GM12872 (cell line): ENCODE results near the gene WWTR1.

Experiments used
- CTCF ChIP-seq: IDR thresholded peaks from 3 replicates; pipeline ENCODE4 v1.5.1; 2011; ENCODE audit warnings: low read depth, mild to moderate bottlenecking, low read length, moderate library complexity; ENCODE audit not compliant: insufficient read depth

The WWTR1 gene

GRCh38 chr3:149555927-149556326, 101.9 kb downstream of the WWTR1 start:
- no peak for TF ChIP-seq CTCF

GRCh38 chr3:149554826-149555225, 103.0 kb downstream of the WWTR1 start:
- no peak for TF ChIP-seq CTCF

GRCh38 chr3:149553781-149554451, 103.9 kb downstream of the WWTR1 start:
- TF ChIP-seq CTCF, result no peak

- TF ChIP-seq CTCF, result no peak
Measured at GRCh38 chr3:149552700-149553099, 105.1 kb downstream of the WWTR1 start.

- no peak for TF ChIP-seq CTCF
Measured at GRCh38 chr3:149551500-149551899, 106.3 kb downstream of the WWTR1 start.

- no peak for TF ChIP-seq CTCF
Measured at GRCh38 chr3:149548669-149549065, 109.2 kb downstream of the WWTR1 start.

- no peak for TF ChIP-seq CTCF
Measured at GRCh38 chr3:149547954-149548668, 109.7 kb downstream of the WWTR1 start.
